Endodermal cell (in vitro differentiated cells): ENCODE measurements around the gene ARHGEF28. TPM values are rescaled to one million over a fixed set of nuclear protein-coding genes. Genes with fewer than 3 reads are reported as not detected.

Source experiments
- DNase-seq: peaks from one replicate; pipeline ENCODE4 v3.0.0-alpha.2; 2017
- H3K27ac ChIP-seq: 2 replicates; pipeline ENCODE4 v1.5.1; 2013; ENCODE audit warnings: mild to moderate bottlenecking, low read depth, low read length, moderate library complexity
- H3K27me3 ChIP-seq: 2 replicates; pipeline ENCODE4 v1.6.1; 2013; ENCODE audit warnings: mild to moderate bottlenecking, low read length, moderate library complexity; ENCODE audit not compliant: insufficient read depth, control insufficient read depth, poor library complexity, severe bottlenecking
- H3K36me3 ChIP-seq: 2 replicates; pipeline ENCODE4 v1.7.0; 2013; ENCODE audit warnings: mild to moderate bottlenecking, low read length, moderate library complexity; ENCODE audit not compliant: control insufficient read depth, insufficient read depth
- H3K4me1 ChIP-seq: one replicate; pipeline ENCODE4 v1.7.0; 2013; ENCODE audit warnings: low read length; ENCODE audit not compliant: control insufficient read depth, insufficient read depth
- H3K4me3 ChIP-seq: 2 replicates; pipeline ENCODE4 v1.5.1; 2013; ENCODE audit warnings: mild to moderate bottlenecking, low read length, moderate library complexity
- H3K9ac ChIP-seq: 2 replicates; pipeline ENCODE4 v1.6.1; 2013; ENCODE audit warnings: mild to moderate bottlenecking, low read length, moderate library complexity; ENCODE audit not compliant: poor library complexity, severe bottlenecking; ENCODE audit errors: extremely low read depth
- H3K9me3 ChIP-seq: 2 replicates; pipeline ENCODE4 v1.6.1; 2013; ENCODE audit warnings: mild to moderate bottlenecking, low read length, moderate library complexity; ENCODE audit not compliant: control insufficient read depth
- H3K27ac Mint-ChIP-seq: 2 replicates; pipeline ENCODE4 v1.8.0; 2020; ENCODE audit warnings: mixed read lengths
- H3K27me3 Mint-ChIP-seq: 2 replicates; pipeline ENCODE4 v1.8.0; 2021; ENCODE audit warnings: mild to moderate bottlenecking, mixed read lengths; ENCODE audit not compliant: insufficient read depth
- H3K36me3 Mint-ChIP-seq: 2 replicates; pipeline ENCODE4 v1.8.0; 2020; ENCODE audit warnings: low read depth, mixed read lengths
- H3K4me1 Mint-ChIP-seq: 2 replicates; pipeline ENCODE4 v1.8.0; 2020; ENCODE audit warnings: mixed read lengths
- H3K4me3 Mint-ChIP-seq: 2 replicates; pipeline ENCODE4 v1.8.0; 2020; ENCODE audit warnings: mild to moderate bottlenecking, moderate library complexity, mixed read lengths
- H3K9me3 Mint-ChIP-seq: 2 replicates; pipeline ENCODE4 v1.8.0; 2020; ENCODE audit warnings: mild to moderate bottlenecking, mixed read lengths
- CTCF ChIP-seq: fragments of 200-600 bp; sonication (generic); conservative IDR thresholded peaks from 2 replicates; pipeline ENCODE4 v1.5.0; 2021; ENCODE audit warnings: antibody characterized with exemption, mild to moderate bottlenecking
- WGBS, 2 experiments: methylation state at CpG; one replicate each; pipeline versions ENCODE4 v1.1.5 to v1.1.7; 2013; ENCODE audit warnings: missing lambda C conversion rate in 2 of 2, mixed read lengths in 1 of 2; ENCODE audit not compliant: insufficient coverage in 1 of 2, insufficient read length in 1 of 2; 5-methylcytosine and 5-hydroxymethylcytosine counted together
- total RNA-seq, 2 donors: library from RNA; stranded (reverse); fragmentation: NEBNext Ultra II Directional in 1 of 2; extraction: Animal tissue kit (Norgen Biotek cat#: 25700) in 1 of 2; gene quantifications; 2 replicates in 1 of 2; 3 replicates in 1 of 2; pipeline ENCODE4 v1.2.1, GENCODE V29; 2021

The ARHGEF28 gene
- total RNA-seq, 2 donors from 2014 or later = 0.92 to 1.2 TPM

GRCh38 chr5:73789851-73790281, 163.9 kb downstream of the ARHGEF28 start:
- no peak overlapping the region for H3K27ac Mint-ChIP-seq
- no peak overlapping the region for H3K4me3 Mint-ChIP-seq
- Histone ChIP-seq H3K27ac (no peak overlapping the region), H3K9me3 (no peaks in the 10 kb centered on the region), H3K4me3 (no peak overlapping the region), H3K4me1 (peaks cover 7% of the 10 kb centered on the region), H3K27me3 (no peaks in the 10 kb centered on the region), H3K9ac (no peak overlapping the region), H3K36me3 (no peaks in the 10 kb centered on the region)
- H3K9me3 Mint-ChIP-seq = no peaks in the 10 kb centered on the region
- TF ChIP-seq CTCF = no peak
- DNase-seq = no peak
- 91 to 95% methylated on average over 2 of the region's 2 CpGs for WGBS, 2 experiments
- H3K36me3 Mint-ChIP-seq = no peaks in the 10 kb centered on the region
- H3K27me3 Mint-ChIP-seq = peaks cover 4% of the 10 kb centered on the region
- H3K4me1 Mint-ChIP-seq = peaks cover 15% of the 10 kb centered on the region

- H3K27ac Mint-ChIP-seq = no peak overlapping the region
- H3K4me3 Mint-ChIP-seq = no peak overlapping the region
- no peak for DNase-seq
- no peak for TF ChIP-seq CTCF
- H3K36me3 ChIP-seq = no peaks in the 10 kb centered on the region
- H3K4me3 ChIP-seq = no peak overlapping the region
- no peaks in the 10 kb centered on the region for H3K9me3 ChIP-seq
- no peak overlapping the region for H3K27ac ChIP-seq
- H3K9ac ChIP-seq = no peak overlapping the region
- WGBS, 2 experiments = 80 to 88% methylated on average over 1 to 4 of the region's 4 CpGs
- no peaks in the 10 kb centered on the region for H3K36me3 Mint-ChIP-seq
- peaks cover 26% of the 10 kb centered on the region for H3K4me1 Mint-ChIP-seq
- H3K27me3 ChIP-seq = no peaks in the 10 kb centered on the region
- H3K27me3 Mint-ChIP-seq = peaks cover 4% of the 10 kb centered on the region
- H3K4me1 ChIP-seq = peaks cover 15% of the 10 kb centered on the region
- no peaks in the 10 kb centered on the region for H3K9me3 Mint-ChIP-seq
These were observed 165.4 kb downstream of the ARHGEF28 start for GRCh38 chr5:73791389-73791788.

- Mint-ChIP-seq H3K36me3 (no peaks in the 10 kb centered on the region), H3K4me1 (peaks cover 33% of the 10 kb centered on the region), H3K4me3 (no peak overlapping the region), H3K27ac (no peak overlapping the region), H3K9me3 (no peaks in the 10 kb centered on the region), H3K27me3 (peaks cover 2% of the 10 kb centered on the region)
- H3K9me3 ChIP-seq = no peaks in the 10 kb centered on the region
- no peaks in the 10 kb centered on the region for H3K36me3 ChIP-seq
- WGBS, 2 experiments = 2% methylated on average over 2 of the region's 2 CpGs; no CpG with 5 or more reads in 1 of the 2 experiments
- H3K27me3 ChIP-seq = no peaks in the 10 kb centered on the region
- H3K4me1 ChIP-seq = peaks cover 16% of the 10 kb centered on the region
- H3K27ac ChIP-seq = no peak overlapping the region
- no peak overlapping the region for H3K4me3 ChIP-seq
- H3K9ac ChIP-seq = no peak overlapping the region
- peak; percentile 94 for DNase-seq
- TF ChIP-seq CTCF = peak; percentile 97
These were observed 166.8 kb downstream of the ARHGEF28 start for GRCh38 chr5:73792687-73793320.
